Hepatocyte (in vitro differentiated cells): ENCODE results near the gene DOCK8. TPM values are rescaled to one million over a fixed set of nuclear protein-coding genes. Genes with fewer than 3 reads are reported as not detected.
"Not testable (repeated sequence)": the region's sequence is repeated elsewhere in the genome, so short reads cannot be mapped to it uniquely, and the experiment has no call there.

Experiments used
- DNase-seq: peaks from one replicate; pipeline ENCODE4 v3.0.0-alpha.2; 2016; ENCODE audit warnings: low spot score
- H2AFZ ChIP-seq: fragments of 200-600 bp; sonication (generic); 2 replicates; pipeline ENCODE4 v1.6.0; 2016; ENCODE audit warnings: antibody characterized with exemption, mild to moderate bottlenecking
- H3K27ac ChIP-seq: fragments of 200-600 bp; sonication (generic); 2 replicates; pipeline ENCODE4 v1.5.1; 2016; ENCODE audit warnings: mild to moderate bottlenecking
- H3K27me3 ChIP-seq: fragments of 200-600 bp; sonication (generic); 2 replicates; pipeline ENCODE4 v1.6.1; 2016
- H3K36me3 ChIP-seq: fragments of 200-600 bp; sonication (generic); replicated peaks from 2 replicates; pipeline ENCODE4 v1.5.1; 2016; ENCODE audit warnings: low read depth; ENCODE audit not compliant: insufficient read depth
- H3K4me1 ChIP-seq: fragments of 200-600 bp; sonication (generic); 2 replicates; pipeline ENCODE4 v1.5.1; 2016; ENCODE audit warnings: mild to moderate bottlenecking, moderate library complexity; ENCODE audit not compliant: insufficient read depth
- H3K4me2 ChIP-seq: fragments of 200-600 bp; sonication (generic); 2 replicates; pipeline ENCODE4 v1.6.0; 2016
- H3K4me3 ChIP-seq: fragments of 200-600 bp; sonication (generic); 2 replicates; pipeline ENCODE4 v1.5.1; 2016; ENCODE audit warnings: mild to moderate bottlenecking
- H3K79me2 ChIP-seq: fragments of 200-600 bp; sonication (generic); 2 replicates; pipeline ENCODE4 v1.6.0; 2017; ENCODE audit warnings: mild to moderate bottlenecking
- H3K9me2 ChIP-seq: fragments of 200-600 bp; sonication (generic); replicated peaks from 2 replicates; pipeline ENCODE4 v1.6.0; 2017; ENCODE audit warnings: mild to moderate bottlenecking; ENCODE audit not compliant: insufficient read depth
- H3K9me3 ChIP-seq: fragments of 200-600 bp; sonication (generic); 2 replicates; pipeline ENCODE4 v1.5.1; 2016; ENCODE audit warnings: low read depth, mild to moderate bottlenecking
- H4K20me1 ChIP-seq: fragments of 200-600 bp; sonication (generic); 2 replicates; pipeline ENCODE4 v1.6.0; 2016; ENCODE audit warnings: mild to moderate bottlenecking; ENCODE audit not compliant: insufficient read depth, poor library complexity, severe bottlenecking
- EZH2 ChIP-seq: fragments of 200-600 bp; sonication (generic); IDR thresholded peaks from 2 replicates; pipeline ENCODE4 v1.6.1; 2016; ENCODE audit warnings: antibody characterized with exemption, mild to moderate bottlenecking, borderline replicate concordance
- EZH2phosphoT487 ChIP-seq: fragments of 200-600 bp; sonication (generic); IDR thresholded peaks from one replicate; pipeline ENCODE4 v1.6.1; 2018; ENCODE audit warnings: antibody characterized with exemption, mild to moderate bottlenecking, low read depth, moderate library complexity; ENCODE audit not compliant: unreplicated experiment, severe bottlenecking
- WGBS: methylation state at CpG from one replicate; pipeline ENCODE4 v1.1.6; 2016; ENCODE audit warnings: low lambda C conversion rate; ENCODE audit errors: missing lambda C conversion rate; 5-methylcytosine and 5-hydroxymethylcytosine counted together
- polyA plus RNA-seq: library from polyadenylated mRNA; unstranded; fragments of >200 nt; fragmentation: Nextera tagmentation; extraction: Ambion mirVana; gene quantifications from 2 replicates; pipeline ENCODE4 v1.2.1, GENCODE V29; 2016
- total RNA-seq: library from RNA; depleted of rRNA; stranded (reverse); fragments of >200 nt; gene quantifications from 2 replicates; pipeline ENCODE4 v1.2.3, GENCODE V29; 2014
- TF ChIP-seq, protein P1 (sequence below): fragments of 200-600 bp; sonication (generic); IDR thresholded peaks from 2 replicates; pipeline ENCODE4 v1.5.1; 2016; ENCODE audit warnings: antibody characterized with exemption, mild to moderate bottlenecking; ENCODE audit not compliant: poor library complexity

Gene DOCK8
- total and polyA plus RNA-seq, 2 experiments from 2014 or later: 6.5 to 6.6 TPM

- H3K9me3 ChIP-seq: no peaks in the 10 kb centered on the region
- DNase-seq: no peak
- no peaks in the 10 kb centered on the region for H4K20me1 ChIP-seq
- no peak overlapping the region for H3K4me2 ChIP-seq
- no peak overlapping the region for H3K27ac ChIP-seq
- peaks cover 8% of the 10 kb centered on the region for H3K4me1 ChIP-seq
- TF ChIP-seq, protein P1, sequence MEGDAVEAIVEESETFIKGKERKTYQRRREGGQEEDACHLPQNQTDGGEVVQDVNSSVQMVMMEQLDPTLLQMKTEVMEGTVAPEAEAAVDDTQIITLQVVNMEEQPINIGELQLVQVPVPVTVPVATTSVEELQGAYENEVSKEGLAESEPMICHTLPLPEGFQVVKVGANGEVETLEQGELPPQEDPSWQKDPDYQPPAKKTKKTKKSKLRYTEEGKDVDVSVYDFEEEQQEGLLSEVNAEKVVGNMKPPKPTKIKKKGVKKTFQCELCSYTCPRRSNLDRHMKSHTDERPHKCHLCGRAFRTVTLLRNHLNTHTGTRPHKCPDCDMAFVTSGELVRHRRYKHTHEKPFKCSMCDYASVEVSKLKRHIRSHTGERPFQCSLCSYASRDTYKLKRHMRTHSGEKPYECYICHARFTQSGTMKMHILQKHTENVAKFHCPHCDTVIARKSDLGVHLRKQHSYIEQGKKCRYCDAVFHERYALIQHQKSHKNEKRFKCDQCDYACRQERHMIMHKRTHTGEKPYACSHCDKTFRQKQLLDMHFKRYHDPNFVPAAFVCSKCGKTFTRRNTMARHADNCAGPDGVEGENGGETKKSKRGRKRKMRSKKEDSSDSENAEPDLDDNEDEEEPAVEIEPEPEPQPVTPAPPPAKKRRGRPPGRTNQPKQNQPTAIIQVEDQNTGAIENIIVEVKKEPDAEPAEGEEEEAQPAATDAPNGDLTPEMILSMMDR: no peak
- H3K36me3 ChIP-seq: no peaks in the 10 kb centered on the region
- H2AFZ ChIP-seq: no peak overlapping the region
- H3K9me2 ChIP-seq: no peaks in the 10 kb centered on the region
- no peaks in the 10 kb centered on the region for H3K79me2 ChIP-seq
- no peak overlapping the region for H3K4me3 ChIP-seq
- H3K27me3 ChIP-seq: peaks cover 5% of the 10 kb centered on the region
- WGBS: 92% methylated on average over 3 of the region's 3 CpGs
These were observed 2.4 kb upstream of the DOCK8 start for GRCh38 chr9:212297-212696.

DNA sequence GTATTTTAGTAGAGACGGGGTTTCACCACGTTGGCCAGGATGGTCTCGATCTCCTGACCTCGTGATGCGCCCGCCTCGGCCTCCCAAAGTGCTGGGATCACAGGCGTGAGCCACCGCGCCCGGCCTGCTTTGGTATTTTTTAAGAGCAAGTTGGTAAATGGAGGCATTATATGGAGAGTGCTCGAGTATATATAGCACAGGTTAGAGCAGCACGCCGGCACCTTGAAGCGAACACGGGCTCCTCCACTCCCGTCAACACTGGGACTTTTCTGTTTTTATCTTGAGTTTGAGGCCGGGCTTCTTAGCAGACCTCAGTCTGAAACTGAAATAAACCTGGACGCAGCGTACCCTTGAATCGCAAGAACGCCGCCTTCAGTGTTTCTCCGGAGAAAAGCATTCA is 764 bp upstream of the DOCK8 start:
- H2AFZ ChIP-seq: peak overlapping the region; percentile 97
- H3K4me1 ChIP-seq: not testable (repeated sequence)

GRCh38 chr9:214351-214647 is 366 bp upstream of the DOCK8 start:
- Histone ChIP-seq H3K9me2 (no peaks in the 10 kb centered on the region), H3K4me2 (peak overlapping the region; percentile 93), H3K4me1 (peaks cover 8% of the 10 kb centered on the region), H3K4me3 (peak overlapping the region; percentile 80), H3K79me2 (no peaks in the 10 kb centered on the region), H3K27ac (peak overlapping the region; percentile 92), H2AFZ (peak overlapping the region; percentile 97), H4K20me1 (no peaks in the 10 kb centered on the region), H3K27me3 (peaks cover 5% of the 10 kb centered on the region), H3K36me3 (no peaks in the 10 kb centered on the region), H3K9me3 (no peaks in the 10 kb centered on the region)
- TF ChIP-seq, protein P1: no peak
- no peak for TF ChIP-seq EZH2
- TF ChIP-seq EZH2phosphoT487: no peak
- no peak for DNase-seq
- 6% methylated on average over 11 of the region's 14 CpGs for WGBS

More for the DNA sequence above, 764 bp upstream of the DOCK8 start:
- DNase-seq, H3K9me3 ChIP-seq, H4K20me1 ChIP-seq, H3K27me3 ChIP-seq, H3K79me2 ChIP-seq, H3K27ac ChIP-seq, H3K9me2 ChIP-seq, H3K36me3 ChIP-seq: not testable (repeated sequence)
- 94% methylated on average over 24 of the region's 24 CpGs for WGBS
- H3K4me3 ChIP-seq: peak overlapping the region; percentile 80
- H3K4me2 ChIP-seq: peak overlapping the region; percentile 93

- Histone ChIP-seq H3K27me3 (peaks cover 5% of the 10 kb centered on the region), H4K20me1 (no peaks in the 10 kb centered on the region), H2AFZ (peak overlapping the region; percentile 97), H3K36me3 (no peaks in the 10 kb centered on the region), H3K4me2 (peak overlapping the region; percentile 93), H3K4me3 (peak overlapping the region; percentile 80), H3K79me2 (no peaks in the 10 kb centered on the region), H3K9me3 (no peaks in the 10 kb centered on the region), H3K27ac (peak overlapping the region; percentile 92), H3K9me2 (no peaks in the 10 kb centered on the region), H3K4me1 (peaks cover 8% of the 10 kb centered on the region)
- DNase-seq: no peak
- TF ChIP-seq, protein P1: no peak
- TF ChIP-seq EZH2: no peak
- TF ChIP-seq EZH2phosphoT487: no peak
- 61% methylated on average over 6 of the region's 6 CpGs for WGBS
These were observed 1.0 kb downstream of the DOCK8 start for GRCh38 chr9:215631-216155.
